ENCODE results near the gene ZNF558.

ZNF558 gene

GRCh38 chr19:8827277-8827676 is 4.8 kb downstream of the ZNF558 start:
- H2AFZ ChIP-seq = no peak overlapping the region
- H3K9ac ChIP-seq = no peak overlapping the region
- no peaks in the 10 kb centered on the region for H3K36me3 ChIP-seq (ENCODE audit: control insufficient read depth, insufficient read depth, low read length)
- H3K4me1 ChIP-seq = no peaks in the 10 kb centered on the region
- no peak overlapping the region for H3K4me2 ChIP-seq (ENCODE audit: low read length)
- peaks cover 12% of the 10 kb centered on the region for H3K79me2 ChIP-seq
- H3K27ac ChIP-seq = no peak overlapping the region
- no peak overlapping the region for H3K4me3 ChIP-seq (ENCODE audit: low read depth, low read length)
- TF ChIP-seq CTCF (IDR thresholded peaks at IDR 0.05) = no peak
- no peaks in the 10 kb centered on the region for H3K9me3 ChIP-seq (ENCODE audit: control insufficient read depth, low read length)
- no peaks in the 10 kb centered on the region for H3K27me3 ChIP-seq (ENCODE audit: control insufficient read depth, insufficient read depth, low read length)

GRCh38 chr19:8826371-8826770 is 5.7 kb downstream of the ZNF558 start:
- Histone ChIP-seq H3K4me1 (no peaks in the 10 kb centered on the region), H3K9ac (no peak overlapping the region), H3K27me3 (ENCODE audit: control insufficient read depth, insufficient read depth, low read length) (no peaks in the 10 kb centered on the region), H3K4me2 (ENCODE audit: low read length) (no peak overlapping the region), H3K79me2 (peaks cover 12% of the 10 kb centered on the region), H3K9me3 (ENCODE audit: control insufficient read depth, low read length) (no peaks in the 10 kb centered on the region), H3K27ac (no peak overlapping the region), H3K4me3 (ENCODE audit: low read depth, low read length) (no peak overlapping the region), H3K36me3 (ENCODE audit: control insufficient read depth, insufficient read depth, low read length) (no peaks in the 10 kb centered on the region), H2AFZ (no peak overlapping the region)
- no peak for TF ChIP-seq CTCF (IDR thresholded peaks at IDR 0.05)

- no peak overlapping the region for H3K4me3 ChIP-seq (ENCODE audit: low read depth, low read length)
- H3K36me3 ChIP-seq (ENCODE audit: control insufficient read depth, insufficient read depth, low read length) = no peaks in the 10 kb centered on the region
- H2AFZ ChIP-seq = no peak overlapping the region
- no peaks in the 10 kb centered on the region for H3K4me1 ChIP-seq
- no peaks in the 10 kb centered on the region for H3K27me3 ChIP-seq (ENCODE audit: control insufficient read depth, insufficient read depth, low read length)
- no peaks in the 10 kb centered on the region for H3K9me3 ChIP-seq (ENCODE audit: control insufficient read depth, low read length)
- H3K4me2 ChIP-seq (ENCODE audit: low read length) = no peak overlapping the region
- no peak for TF ChIP-seq CTCF (IDR thresholded peaks at IDR 0.05)
- H3K79me2 ChIP-seq = peaks cover 10% of the 10 kb centered on the region
- no peak overlapping the region for H3K9ac ChIP-seq
- no peak overlapping the region for H3K27ac ChIP-seq
These were observed 10.3 kb downstream of the ZNF558 start for GRCh38 chr19:8821748-8822241.

GRCh38 chr19:8820234-8820633 is 11.9 kb downstream of the ZNF558 start:
- no peak for TF ChIP-seq CTCF (IDR thresholded peaks at IDR 0.05)
- no peak overlapping the region for H2AFZ ChIP-seq

GRCh38 chr19:8815780-8816179 is 16.3 kb downstream of the ZNF558 start:
- Histone ChIP-seq H3K9me3 (ENCODE audit: control insufficient read depth, low read length) (peaks cover 22% of the 10 kb centered on the region), H2AFZ (no peak overlapping the region), H3K4me1 (no peaks in the 10 kb centered on the region), H3K27me3 (ENCODE audit: control insufficient read depth, insufficient read depth, low read length) (no peaks in the 10 kb centered on the region), H3K9ac (no peak overlapping the region), H3K36me3 (ENCODE audit: control insufficient read depth, insufficient read depth, low read length) (peaks cover 22% of the 10 kb centered on the region), H3K27ac (no peak overlapping the region), H3K79me2 (no peaks in the 10 kb centered on the region), H3K4me3 (ENCODE audit: low read depth, low read length) (no peak overlapping the region), H3K4me2 (ENCODE audit: low read length) (no peak overlapping the region)
- no peak for TF ChIP-seq CTCF (IDR thresholded peaks at IDR 0.05)

More at GRCh38 chr19:8820234-8820633, 11.9 kb downstream of the ZNF558 start:
- no peak overlapping the region for H3K9ac ChIP-seq
- no peaks in the 10 kb centered on the region for H3K27me3 ChIP-seq (ENCODE audit: control insufficient read depth, insufficient read depth, low read length)
- no peak overlapping the region for H3K4me2 ChIP-seq (ENCODE audit: low read length)
- peaks cover 6% of the 10 kb centered on the region for H3K79me2 ChIP-seq
- H3K4me3 ChIP-seq (ENCODE audit: low read depth, low read length) = no peak overlapping the region
- H3K36me3 ChIP-seq (ENCODE audit: control insufficient read depth, insufficient read depth, low read length) = no peaks in the 10 kb centered on the region
- no peak overlapping the region for H3K27ac ChIP-seq
- H3K9me3 ChIP-seq (ENCODE audit: control insufficient read depth, low read length) = peaks cover 5% of the 10 kb centered on the region
- H3K4me1 ChIP-seq = no peaks in the 10 kb centered on the region
